UCSD-AML1 (cell line): ENCODE measurements around the gene GLIS1.
"Not testable (repeated sequence)": the region's sequence is repeated elsewhere in the genome, so short reads cannot be mapped to it uniquely, and the experiment has no call there.

Source experiments
- DNase-seq: peaks from one replicate; lab custom pipeline; 2025; ENCODE audit not compliant: unreplicated experiment; lab: John Stamatoyannopoulos, UW

Gene GLIS1

GRCh38 chr1:53739109-53739681, at the start of gene GLIS1:
Gene GLIS1, minus strand, starts transcription at chr1:53739164. Its CDS starts 1,100 bp downstream, at chr1:53738064.
- peak; percentile 79 for DNase-seq

- DNase-seq, result no peak
Measured at GRCh38 chr1:53787655-53788054, 48.7 kb upstream of the GLIS1 start.

- no peak for DNase-seq
Measured at GRCh38 chr1:53783056-53783455, 44.1 kb upstream of the GLIS1 start.

GRCh38 chr1:53781654-53782053, 42.7 kb upstream of the GLIS1 start:
- no peak for DNase-seq

- DNase-seq, result no peak
Measured at GRCh38 chr1:53777272-53777671, 38.3 kb upstream of the GLIS1 start.

- no peak for DNase-seq
Measured at GRCh38 chr1:53771648-53772047, 32.7 kb upstream of the GLIS1 start.

GRCh38 chr1:53769780-53770179, 30.8 kb upstream of the GLIS1 start:
- no peak for DNase-seq

- DNase-seq, result no peak
Measured at GRCh38 chr1:53769184-53769583, 30.2 kb upstream of the GLIS1 start.

GRCh38 chr1:53766831-53767405, 28.0 kb upstream of the GLIS1 start:
- no peak for DNase-seq

GRCh38 chr1:53766194-53766742, 27.3 kb upstream of the GLIS1 start:
- DNase-seq, result no peak

GRCh38 chr1:53765657-53766056, 26.7 kb upstream of the GLIS1 start:
- DNase-seq, result no peak

GRCh38 chr1:53763911-53764310, 24.9 kb upstream of the GLIS1 start:
- DNase-seq, result no peak

GRCh38 chr1:53763461-53763860, 24.5 kb upstream of the GLIS1 start:
- DNase-seq, result no peak

GRCh38 chr1:53760497-53760896, 21.5 kb upstream of the GLIS1 start:
- not testable (repeated sequence) for DNase-seq

- DNase-seq, result no peak
Measured at GRCh38 chr1:53755874-53756273, 16.9 kb upstream of the GLIS1 start.

GRCh38 chr1:53754484-53755312, 15.7 kb upstream of the GLIS1 start:
- DNase-seq, result no peak

GRCh38 chr1:53752281-53752680, 13.3 kb upstream of the GLIS1 start:
- DNase-seq, result no peak

GRCh38 chr1:53747841-53748240, 8.9 kb upstream of the GLIS1 start:
- no peak for DNase-seq

- no peak for DNase-seq
Measured at GRCh38 chr1:53740621-53741105, 1.7 kb upstream of the GLIS1 start.

- no peak for DNase-seq
Measured at GRCh38 chr1:53738205-53739108, 507 bp downstream of the GLIS1 start.
